H1 (cell line): Measurements from ENCODE around the gene FIBIN. TPM values are rescaled to one million over a fixed set of nuclear protein-coding genes. Genes with fewer than 3 reads are reported as not detected.

Experiments
- CTCF ChIA-PET: fragments of 300-600 bp; sonication (Branson Sonifier 250); formaldehyde crosslinking; loops from one replicate; lab custom pipeline; 2021; ENCODE audit not compliant: partially characterized antibody; lab: Charles Lee
- POLR2A ChIA-PET: fragments of 300-600 bp; sonication (Branson Sonifier 250); formaldehyde crosslinking; loops from one replicate; lab custom pipeline; 2021; ENCODE audit warnings: inconsistent platforms; ENCODE audit not compliant: partially characterized antibody; lab: Charles Lee
- DNase-seq, 2 experiments: peaks; one replicate each; pipeline versions ENCODE4 v3.0.0 to v3.0.0-alpha.2; 2010 to 2022; ENCODE audit warnings: low spot score in 2 of 2, low read depth in 1 of 2, mixed read lengths in 1 of 2
- FAIRE-seq: peaks from 2 replicates; lab custom pipeline; 2011; peaks lifted over from hg19 to GRCh38; lab: Jason Lieb, UNC
- H2AFZ ChIP-seq: 2 replicates; pipeline ENCODE4 v1.8.1; 2012; ENCODE audit warnings: low read length, inconsistent platforms
- H2AK5ac ChIP-seq: 2 replicates; pipeline ENCODE4 v1.6.1; 2013; ENCODE audit warnings: low read depth, low read length
- H2BK120ac ChIP-seq: replicated peaks from 2 replicates; pipeline ENCODE3; 2013; ENCODE audit warnings: low read depth, low read length, inconsistent platforms
- H2BK12ac ChIP-seq: 2 replicates; pipeline ENCODE4 v1.6.1; 2013; ENCODE audit warnings: low read depth, low read length
- H2BK15ac ChIP-seq: 2 replicates; pipeline ENCODE4 v1.6.1; 2013; ENCODE audit warnings: low read length
- H2BK20ac ChIP-seq: 2 replicates; pipeline ENCODE4 v1.6.1; 2013; ENCODE audit warnings: low read length
- H2BK5ac ChIP-seq: 2 replicates; pipeline ENCODE4 v1.6.1; 2013; ENCODE audit warnings: low read depth, low read length
- H3K14ac ChIP-seq: 2 replicates; pipeline ENCODE4 v1.6.1; 2013; ENCODE audit warnings: inconsistent platforms; ENCODE audit not compliant: insufficient read length
- H3K18ac ChIP-seq: 2 replicates; pipeline ENCODE4 v1.6.1; 2013; ENCODE audit warnings: low read length; ENCODE audit errors: extremely low read depth
- H3K23ac ChIP-seq: 2 replicates; pipeline ENCODE4 v1.6.1; 2013; ENCODE audit warnings: inconsistent platforms; ENCODE audit not compliant: insufficient read length
- H3K23me2 ChIP-seq: 2 replicates; pipeline ENCODE4 v1.6.1; 2013; ENCODE audit warnings: low read depth, low read length
- H3K27ac ChIP-seq: 2 replicates; pipeline ENCODE4 v1.6.1; 2011; ENCODE audit warnings: low read depth, low read length, inconsistent platforms
- H3K27me3 ChIP-seq, 4 experiments: replicated peaks in 1 of 4; 1 replicate in 1 of 4; 2 replicates in 3 of 4; pipeline versions ENCODE4 v1.6.1 to v1.8.1; 2011 to 2013; ENCODE audit warnings: low read length in 3 of 4, mild to moderate bottlenecking in 3 of 4, inconsistent platforms in 2 of 4, mixed read lengths in 2 of 4, moderate library complexity in 1 of 4; ENCODE audit not compliant: control insufficient read depth in 3 of 4, insufficient read depth in 3 of 4; ENCODE audit errors: extremely low read depth in 1 of 4
- H3K36me3 ChIP-seq, 4 experiments: 2 replicates each; pipeline versions ENCODE4 v1.6.1 to v1.8.1; 2011 to 2013; ENCODE audit warnings: mild to moderate bottlenecking in 4 of 4, low read length in 3 of 4, moderate library complexity in 2 of 4, control low read depth in 1 of 4, inconsistent platforms in 1 of 4; ENCODE audit not compliant: insufficient read depth in 4 of 4, control insufficient read depth in 2 of 4
- H3K4ac ChIP-seq: replicated peaks from 2 replicates; pipeline ENCODE3; 2013; ENCODE audit warnings: low read length, low read depth, mixed read lengths, inconsistent platforms; ENCODE audit not compliant: insufficient read length
- H3K4me1 ChIP-seq, 4 experiments: replicated peaks in 1 of 4; 1 replicate in 1 of 4; 2 replicates in 3 of 4; pipeline versions ENCODE4 v1.6.1 to v1.8.1; 2011 to 2013; ENCODE audit warnings: low read length in 3 of 4, inconsistent platforms in 2 of 4, mixed read lengths in 1 of 4; ENCODE audit not compliant: insufficient read depth in 4 of 4, control insufficient read depth in 3 of 4
- H3K4me2 ChIP-seq, 2 experiments: 2 replicates each; pipeline versions ENCODE4 v1.6.1 to v1.8.1; 2011 to 2013; ENCODE audit warnings: low read depth in 2 of 2, low read length in 2 of 2, control low read depth in 1 of 2, inconsistent platforms in 1 of 2, mild to moderate bottlenecking in 1 of 2; ENCODE audit not compliant: insufficient read depth in 1 of 2
- H3K4me3 ChIP-seq, 4 experiments: fragments of 200-600, 300-600 bp in 1 of 4; sonication (generic), shearing (Covaris generic), sonication (Bioruptor Twin) in 1 of 4; 2 replicates each; pipeline versions ENCODE4 v1.5.1 to v1.8.1; 2011 to 2016; ENCODE audit warnings: low read length in 4 of 4, low read depth in 3 of 4, control low read depth in 2 of 4, inconsistent platforms in 2 of 4, mild to moderate bottlenecking in 2 of 4, mixed read lengths in 1 of 4, moderate library complexity in 1 of 4; ENCODE audit not compliant: insufficient read depth in 2 of 4; ENCODE audit errors: extremely low read depth in 1 of 4
- H3K56ac ChIP-seq: replicated peaks from 2 replicates; pipeline ENCODE3; 2013; ENCODE audit warnings: low read depth, mild to moderate bottlenecking, mixed read lengths, low read length, inconsistent platforms; ENCODE audit not compliant: insufficient read length
- H3K79me1 ChIP-seq: 2 replicates; pipeline ENCODE4 v1.6.1; 2013; ENCODE audit warnings: low read depth, low read length, control low read depth
- H3K79me2 ChIP-seq, 2 experiments: 2 replicates each; pipeline versions ENCODE4 v1.6.1 to v1.8.1; 2012 to 2013; ENCODE audit warnings: low read length in 2 of 2, mild to moderate bottlenecking in 2 of 2, inconsistent platforms in 1 of 2; ENCODE audit not compliant: insufficient read depth in 2 of 2, control insufficient read depth in 1 of 2
- H3K9ac ChIP-seq, 4 experiments: replicated peaks in 1 of 4; 1 replicate in 1 of 4; 2 replicates in 3 of 4; pipeline versions ENCODE4 v1.6.1 to v1.8.1; 2011 to 2013; ENCODE audit warnings: low read depth in 3 of 4, low read length in 3 of 4, control low read depth in 2 of 4, mild to moderate bottlenecking in 2 of 4, moderate library complexity in 2 of 4, inconsistent platforms in 1 of 4; ENCODE audit errors: extremely low read depth in 1 of 4
- H3K9me3 ChIP-seq, 2 experiments: 2 replicates each; pipeline versions ENCODE4 v1.6.1 to v1.8.1; 2012 to 2013; ENCODE audit warnings: mild to moderate bottlenecking in 2 of 2, moderate library complexity in 2 of 2, control low read depth in 1 of 2, inconsistent platforms in 1 of 2, low read depth in 1 of 2, low read length in 1 of 2, mixed read lengths in 1 of 2; ENCODE audit not compliant: insufficient read depth in 2 of 2
- H4K20me1 ChIP-seq, 2 experiments: replicated peaks in 1 of 2; 2 replicates each; pipeline versions ENCODE3 to v1.8.1; 2011 to 2013; ENCODE audit warnings: inconsistent platforms in 2 of 2, low read length in 2 of 2, mild to moderate bottlenecking in 1 of 2; ENCODE audit not compliant: insufficient read depth in 2 of 2, control insufficient read depth in 1 of 2
- H4K5ac ChIP-seq: 2 replicates; pipeline ENCODE4 v1.6.1; 2013; ENCODE audit warnings: low read length, low read depth, mixed read lengths, inconsistent platforms; ENCODE audit not compliant: insufficient read length
- H4K8ac ChIP-seq: 2 replicates; pipeline ENCODE4 v1.8.0; 2013; ENCODE audit warnings: mild to moderate bottlenecking, moderate library complexity, low read length, inconsistent platforms; ENCODE audit not compliant: insufficient read depth; ENCODE audit errors: extremely low read depth
- H4K91ac ChIP-seq: replicated peaks from 2 replicates; pipeline ENCODE3; 2013; ENCODE audit warnings: low read length, mixed read lengths, inconsistent platforms; ENCODE audit not compliant: insufficient read length
- BACH1 ChIP-seq: IDR thresholded peaks from 2 replicates; pipeline ENCODE4 v1.6.1; 2012; ENCODE audit warnings: low read length, improper control_type of control experiment
- BRCA1 ChIP-seq: IDR thresholded peaks from 2 replicates; pipeline ENCODE4 v1.6.1; 2012; ENCODE audit warnings: low read depth, low read length, improper control_type of control experiment
- GABPA ChIP-seq: IDR thresholded peaks from 2 replicates; pipeline ENCODE4 v1.6.1; 2011; ENCODE audit warnings: mild to moderate bottlenecking, low read length, moderate library complexity, borderline replicate concordance; ENCODE audit not compliant: insufficient read depth
- GTF2F1 ChIP-seq: IDR thresholded peaks from 2 replicates; pipeline ENCODE4 v1.6.1; 2012; ENCODE audit warnings: low read depth, low read length, improper control_type of control experiment, borderline replicate concordance
- JUN ChIP-seq: IDR thresholded peaks from 2 replicates; pipeline ENCODE4 v1.6.1; 2011; ENCODE audit warnings: low read depth, mild to moderate bottlenecking, improper control_type of control experiment, low read length
- JUND ChIP-seq: IDR thresholded peaks from 2 replicates; pipeline ENCODE4 v1.6.1; 2011; ENCODE audit warnings: mild to moderate bottlenecking, improper control_type of control experiment, low read length
- KDM1A ChIP-seq: fragments of 200-600, 300-600 bp; sonication (generic); IDR thresholded peaks from 2 replicates; pipeline ENCODE4 v1.7.1; 2016; ENCODE audit warnings: mild to moderate bottlenecking, low read length, borderline replicate concordance
- MAFK ChIP-seq: IDR thresholded peaks from 2 replicates; pipeline ENCODE4 v1.6.1; 2012; ENCODE audit warnings: low read depth, mild to moderate bottlenecking, improper control_type of control experiment, low read length
- MAX ChIP-seq: IDR thresholded peaks from 2 replicates; pipeline ENCODE4 v1.6.1; 2012; ENCODE audit warnings: inconsistent platforms
- POLR2A ChIP-seq, 2 experiments: IDR thresholded peaks; 1 replicate in 1 of 2; 2 replicates in 1 of 2; pipeline ENCODE4 v1.6.1; 2011; ENCODE audit warnings: low read depth in 2 of 2, low read length in 2 of 2, mild to moderate bottlenecking in 2 of 2; ENCODE audit errors: control extremely low read depth in 1 of 2
- RAD21 ChIP-seq, 2 experiments: IDR thresholded peaks in 1 of 2; conservative IDR thresholded peaks in 1 of 2; 2 replicates each; pipeline ENCODE4 v1.6.1; 2011; ENCODE audit warnings: low read depth in 2 of 2, low read length in 2 of 2, improper control_type of control experiment in 1 of 2, inconsistent platforms in 1 of 2, mild to moderate bottlenecking in 1 of 2, moderate library complexity in 1 of 2
- RNF2 ChIP-seq: fragments of 200-900, 300-1000 bp; sonication (generic); IDR thresholded peaks from 2 replicates; pipeline ENCODE4 v1.7.1; 2016; ENCODE audit warnings: borderline replicate concordance, low read depth, mild to moderate bottlenecking, antibody characterized with exemption, low read length; ENCODE audit not compliant: poor library complexity, severe bottlenecking; ENCODE audit errors: missing control alignments
- SP1 ChIP-seq: IDR thresholded peaks from 2 replicates; pipeline ENCODE4 v1.6.1; 2011; ENCODE audit warnings: low read depth, low read length
- SP2 ChIP-seq: IDR thresholded peaks from 2 replicates; pipeline ENCODE4 v1.6.1; 2012; ENCODE audit warnings: mild to moderate bottlenecking, low read length, inconsistent platforms
- WGBS, 2 experiments: shearing (Covaris generic) in 1 of 2; methylation state at CpG; one replicate each; pipeline versions ENCODE4 v1.1.6 to v1.1.7; 2013 to 2015; ENCODE audit warnings: low lambda C conversion rate in 2 of 2, mixed read lengths in 2 of 2, inconsistent platforms in 1 of 2, low coverage in 1 of 2, missing lambda C conversion rate in 1 of 2; ENCODE audit not compliant: insufficient replicate concordance in 2 of 2, insufficient coverage in 1 of 2, insufficient read length in 1 of 2; ENCODE audit errors: extremely low coverage in 1 of 2, missing lambda C conversion rate in 1 of 2; 5-methylcytosine and 5-hydroxymethylcytosine counted together
- polyA plus RNA-seq, 7 experiments: library from polyadenylated mRNA; depleted of rRNA in 3 of 7; stranded (reverse) in 5 of 7; unstranded in 2 of 7; fragments of >200 nt in 5 of 7; fragments of 200-250 nt in 2 of 7; gene quantifications; 1 replicate in 5 of 7; 2 replicates in 1 of 7; 4 replicates in 1 of 7; pipeline versions ENCODE4 v1.2.1 to v1.2.3, GENCODE V29; 2011 to 2013; ENCODE audit warnings: missing spikeins in 2 of 7, mixed read lengths in 2 of 7
- total RNA-seq: library from RNA; stranded (reverse); fragmentation: NEBNext Ultra II Directional; extraction: Animal tissue kit (Norgen Biotek cat#: 25700); gene quantifications from 2 replicates; pipeline ENCODE4 v1.2.1, GENCODE V29; 2021

Gene FIBIN
- total and polyA plus RNA-seq, 2 of the 8 experiments (the other 6 are each of a cell fraction or from before 2014, with no cell fraction given) = 0.38 to 0.45 TPM

- Histone ChIP-seq H3K23ac (no peak overlapping the region), H3K4ac (no peak overlapping the region), H2BK20ac (no peak overlapping the region), H2BK12ac (no peak overlapping the region), H3K79me2 (no peaks in the 10 kb centered on the region), H3K9me3 (no peaks in the 10 kb centered on the region; a peak in 1 of 4 replicates), H2AK5ac (no peak overlapping the region), H3K27me3 (peaks cover 0 to 10% (median 5%) of the 10 kb centered on the region in 4 experiments; a peak in 3 of 7 replicates), H3K4me2 (no peak overlapping the region), H4K20me1 (no peaks in the 10 kb centered on the region), H3K56ac (no peak overlapping the region), H4K8ac (no peak overlapping the region), H2BK5ac (no peak overlapping the region), H3K36me3 (no peaks in the 10 kb centered on the region; a peak in 1 of 8 replicates), H3K79me1 (no peaks in the 10 kb centered on the region), H4K5ac (no peak overlapping the region), H2BK120ac (no peak overlapping the region), H3K18ac (no peak overlapping the region), H3K23me2 (peaks cover 5% of the 10 kb centered on the region; the same call in 1 of the 2 replicates), H3K9ac (no peak overlapping the region), H2AFZ (no peak overlapping the region), H3K27ac (no peak overlapping the region), H4K91ac (no peak overlapping the region), H3K14ac (no peak overlapping the region), H3K4me1 (peaks cover 0 to 4% (median 0%) of the 10 kb centered on the region in 4 experiments; a peak in 1 of 7 replicates), H2BK15ac (no peak overlapping the region), H3K4me3 (no peak overlapping the region)
- FAIRE-seq (no peak), DNase-seq (no peak)
- 80% methylated on average over 2 of the region's 2 CpGs; no CpG with 5 or more reads in 1 of the 2 experiments for WGBS, 2 experiments
- ChIA-PET POLR2A (no interaction called here), CTCF (no interaction called here)
- no peak for TF ChIP-seq BACH1
- TF ChIP-seq SP2 = no peak
- no peak for TF ChIP-seq JUND
- TF ChIP-seq GABPA = no peak
- TF ChIP-seq BRCA1 = no peak
- TF ChIP-seq KDM1A = no peak
- no peak for TF ChIP-seq MAFK
- TF ChIP-seq MAX = no peak
- no peak for TF ChIP-seq RAD21 (IDR thresholded peaks at IDR 0.05 in 1 of 2, conservative IDR thresholded peaks at IDR 0.05 in 1 of 2; ENCODE audit: low read depth in 2 of 2, low read length in 2 of 2)
- no peak for TF ChIP-seq SP1
- TF ChIP-seq JUN = no peak
- TF ChIP-seq POLR2A (IDR thresholded peaks at IDR 0.05; ENCODE audit: control extremely low read depth in 1 of 2, low read depth in 2 of 2, low read length in 2 of 2) = no peak
- no peak for TF ChIP-seq GTF2F1
- TF ChIP-seq RNF2 = no peak
These were observed 3.5 kb downstream of the FIBIN start for GRCh38 chr11:26997378-26997777.
